Measurements from ENCODE around the gene KCNA4.

DNA sequence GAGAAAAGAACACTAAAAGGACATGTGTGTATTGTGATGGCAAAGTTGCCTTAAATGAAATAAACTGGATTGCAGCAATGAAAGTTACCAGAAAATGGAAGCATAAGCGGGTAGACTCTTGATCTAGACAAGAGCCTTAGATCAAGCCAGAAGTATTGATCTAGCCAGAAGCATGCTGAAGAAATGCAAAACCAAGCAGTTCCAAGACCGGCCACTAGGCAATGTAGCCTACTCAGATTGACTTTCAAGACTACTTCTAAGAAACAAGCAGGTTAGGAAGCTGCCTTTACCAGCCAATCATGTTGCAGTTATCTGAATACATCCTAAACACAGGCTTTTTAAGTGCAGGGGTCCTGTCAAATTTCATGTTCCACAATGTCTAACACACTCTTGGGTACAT, 54.6 kb downstream of the KCNA4 start:
- TF ChIP-seq, protein P1, sequence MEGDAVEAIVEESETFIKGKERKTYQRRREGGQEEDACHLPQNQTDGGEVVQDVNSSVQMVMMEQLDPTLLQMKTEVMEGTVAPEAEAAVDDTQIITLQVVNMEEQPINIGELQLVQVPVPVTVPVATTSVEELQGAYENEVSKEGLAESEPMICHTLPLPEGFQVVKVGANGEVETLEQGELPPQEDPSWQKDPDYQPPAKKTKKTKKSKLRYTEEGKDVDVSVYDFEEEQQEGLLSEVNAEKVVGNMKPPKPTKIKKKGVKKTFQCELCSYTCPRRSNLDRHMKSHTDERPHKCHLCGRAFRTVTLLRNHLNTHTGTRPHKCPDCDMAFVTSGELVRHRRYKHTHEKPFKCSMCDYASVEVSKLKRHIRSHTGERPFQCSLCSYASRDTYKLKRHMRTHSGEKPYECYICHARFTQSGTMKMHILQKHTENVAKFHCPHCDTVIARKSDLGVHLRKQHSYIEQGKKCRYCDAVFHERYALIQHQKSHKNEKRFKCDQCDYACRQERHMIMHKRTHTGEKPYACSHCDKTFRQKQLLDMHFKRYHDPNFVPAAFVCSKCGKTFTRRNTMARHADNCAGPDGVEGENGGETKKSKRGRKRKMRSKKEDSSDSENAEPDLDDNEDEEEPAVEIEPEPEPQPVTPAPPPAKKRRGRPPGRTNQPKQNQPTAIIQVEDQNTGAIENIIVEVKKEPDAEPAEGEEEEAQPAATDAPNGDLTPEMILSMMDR (IDR thresholded peaks at IDR 0.05) = peak in 4 of 12 donors; percentile 5 to 43 (median 20)
- no peak for TF ChIP-seq POLR2A (IDR thresholded peaks at IDR 0.05)
